Nephron progenitor cell (in vitro differentiated cells): ENCODE results near the gene KIRREL3.

ENCODE experiments used
- DNase-seq: peaks from one replicate; pipeline ENCODE4 v3.0.0; 2021
- H3K27ac Mint-ChIP-seq: 2 replicates; pipeline ENCODE4 v1.8.0; 2021; ENCODE audit warnings: mild to moderate bottlenecking, moderate library complexity, mixed read lengths
- H3K27me3 Mint-ChIP-seq: 2 replicates; pipeline ENCODE4 v1.8.0; 2021; ENCODE audit warnings: mild to moderate bottlenecking, low read depth, mixed read lengths; ENCODE audit not compliant: poor library complexity
- H3K36me3 Mint-ChIP-seq: 2 replicates; pipeline ENCODE4 v1.8.0; 2021; ENCODE audit warnings: low read depth, mixed read lengths
- H3K4me1 Mint-ChIP-seq: 2 replicates; pipeline ENCODE4 v1.8.0; 2021; ENCODE audit warnings: mixed read lengths
- H3K4me3 Mint-ChIP-seq: 2 replicates; pipeline ENCODE4 v1.8.0; 2021; ENCODE audit warnings: mild to moderate bottlenecking, moderate library complexity, mixed read lengths
- H3K9me3 Mint-ChIP-seq: 2 replicates; pipeline ENCODE4 v1.8.0; 2021; ENCODE audit warnings: mild to moderate bottlenecking, moderate library complexity, mixed read lengths
- CTCF ChIP-seq: fragments of 200-600 bp; sonication (generic); IDR thresholded peaks from 2 replicates; pipeline ENCODE4 v1.5.0; 2021; ENCODE audit warnings: antibody characterized with exemption

KIRREL3 gene

DNA sequence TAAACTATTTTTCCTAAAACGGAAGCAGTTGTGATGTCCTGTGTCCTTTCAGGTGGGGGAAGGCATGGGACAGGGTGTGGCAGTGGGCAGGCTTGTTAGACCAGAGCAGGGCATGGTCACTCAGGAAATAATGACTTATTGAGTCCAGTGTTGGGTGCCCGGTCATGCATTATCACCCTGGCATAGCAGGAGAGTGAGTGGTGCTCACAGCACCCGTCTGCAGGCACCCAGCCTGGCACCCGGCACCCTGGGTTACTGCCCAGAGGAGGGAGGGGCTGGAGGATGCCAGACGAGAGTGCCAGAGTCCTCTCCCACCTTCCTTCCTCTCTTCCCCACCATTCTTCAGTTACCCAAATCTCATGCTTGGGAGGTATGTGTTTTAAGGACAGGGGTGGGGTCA lies 586.0 kb downstream of the KIRREL3 start:
- H3K27me3 Mint-ChIP-seq, result no peaks in the 10 kb centered on the region
- no peak for DNase-seq
- no peaks in the 10 kb centered on the region for H3K9me3 Mint-ChIP-seq
- no peak overlapping the region for H3K27ac Mint-ChIP-seq
- TF ChIP-seq CTCF, result no peak
- no peak overlapping the region for H3K4me3 Mint-ChIP-seq
- peaks cover 26% of the 10 kb centered on the region for H3K36me3 Mint-ChIP-seq
- H3K4me1 Mint-ChIP-seq, result peaks cover 16% of the 10 kb centered on the region

- DNase-seq, result no peak
- Mint-ChIP-seq H3K27me3 (no peaks in the 10 kb centered on the region), H3K9me3 (no peaks in the 10 kb centered on the region), H3K4me3 (no peak overlapping the region), H3K27ac (no peak overlapping the region), H3K4me1 (peaks cover 15% of the 10 kb centered on the region), H3K36me3 (peaks cover 32% of the 10 kb centered on the region)
- TF ChIP-seq CTCF, result no peak
Measured at GRCh38 chr11:126413843-126414405, 586.6 kb downstream of the KIRREL3 start.

GRCh38 chr11:126413426-126413825 lies 587.1 kb downstream of the KIRREL3 start:
- Mint-ChIP-seq H3K36me3 (peaks cover 34% of the 10 kb centered on the region), H3K27me3 (no peaks in the 10 kb centered on the region), H3K4me1 (peaks cover 10% of the 10 kb centered on the region), H3K4me3 (no peak overlapping the region), H3K9me3 (no peaks in the 10 kb centered on the region), H3K27ac (no peak overlapping the region)
- TF ChIP-seq CTCF, result no peak
- DNase-seq, result no peak

GRCh38 chr11:126411971-126412381 lies 588.6 kb downstream of the KIRREL3 start:
- peak; percentile 11 for TF ChIP-seq CTCF
- peaks cover 7% of the 10 kb centered on the region for H3K4me1 Mint-ChIP-seq
- no peak for DNase-seq
- peak overlapping the region; percentile 73 for H3K27ac Mint-ChIP-seq
- peaks cover 40% of the 10 kb centered on the region for H3K36me3 Mint-ChIP-seq
- H3K27me3 Mint-ChIP-seq, result no peaks in the 10 kb centered on the region
- H3K9me3 Mint-ChIP-seq, result no peaks in the 10 kb centered on the region
- H3K4me3 Mint-ChIP-seq, result no peak overlapping the region

DNA sequence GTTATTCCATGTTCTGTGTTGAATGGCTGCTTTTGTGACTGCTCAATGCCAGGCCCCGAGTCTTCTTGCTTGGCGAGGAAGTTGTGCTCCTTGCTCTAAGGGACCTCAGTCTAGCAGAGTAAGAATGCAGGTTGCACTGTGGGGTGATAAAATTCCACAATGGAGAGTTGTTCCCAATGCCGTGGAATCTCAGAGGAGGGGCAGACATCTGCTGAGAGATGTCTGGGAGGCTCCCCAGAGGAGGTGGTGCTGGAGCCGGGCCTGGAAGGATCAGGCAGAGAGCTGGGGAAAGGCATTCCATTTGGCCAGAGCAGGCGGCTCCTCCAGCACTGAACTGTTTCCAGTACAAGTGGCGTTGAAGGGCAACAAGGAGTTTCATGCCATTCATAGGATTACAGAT lies 589.9 kb downstream of the KIRREL3 start:
- H3K4me1 Mint-ChIP-seq, result peaks cover 7% of the 10 kb centered on the region
- H3K27ac Mint-ChIP-seq, result no peak overlapping the region
- H3K36me3 Mint-ChIP-seq, result peaks cover 37% of the 10 kb centered on the region
- H3K4me3 Mint-ChIP-seq, result no peak overlapping the region
- no peak for DNase-seq
- no peak for TF ChIP-seq CTCF
- H3K9me3 Mint-ChIP-seq, result no peaks in the 10 kb centered on the region
- H3K27me3 Mint-ChIP-seq, result no peaks in the 10 kb centered on the region

GRCh38 chr11:126409620-126409985 lies 591.0 kb downstream of the KIRREL3 start:
- Mint-ChIP-seq H3K27ac (peak overlapping the region; percentile 5), H3K4me3 (no peak overlapping the region), H3K4me1 (peaks cover 11% of the 10 kb centered on the region), H3K36me3 (peaks cover 36% of the 10 kb centered on the region), H3K27me3 (no peaks in the 10 kb centered on the region), H3K9me3 (no peaks in the 10 kb centered on the region)
- DNase-seq, result no peak
- no peak for TF ChIP-seq CTCF
